Kidney epithelial cell (primary cell): ENCODE measurements around the gene ABL1. TPM values are rescaled to one million over a fixed set of nuclear protein-coding genes. Genes with fewer than 3 reads are reported as not detected.

Experiments
- DNase-seq: peaks from one replicate; pipeline ENCODE4 v3.0.0-alpha.2; 2010; ENCODE audit warnings: low read depth
- H3K27me3 ChIP-seq: 2 replicates; pipeline ENCODE4 v1.6.0; 2011; ENCODE audit warnings: low read length; ENCODE audit not compliant: control insufficient read depth, insufficient read depth
- H3K36me3 ChIP-seq: 2 replicates; pipeline ENCODE4 v1.5.1; 2011; ENCODE audit warnings: low read length; ENCODE audit not compliant: control insufficient read depth, insufficient read depth
- H3K4me3 ChIP-seq: 2 replicates; pipeline ENCODE4 v1.5.1; 2011; ENCODE audit warnings: low read depth, mild to moderate bottlenecking, control low read depth, low read length
- total RNA-seq: library from RNA; depleted of rRNA; stranded (reverse); fragments of >200 nt; gene quantifications from 2 replicates; pipeline ENCODE4 v1.2.3, GENCODE V29; 2015
- TF ChIP-seq, protein P1 (sequence below): IDR thresholded peaks from 2 replicates; pipeline ENCODE4 v1.5.1; 2011; ENCODE audit warnings: mild to moderate bottlenecking, moderate library complexity, low read length, control low read depth, inconsistent platforms; ENCODE audit not compliant: insufficient read depth, poor library complexity, severe bottlenecking

ABL1 gene
- total RNA-seq, 1 donor from 2014 or later: 83.7 TPM

DNA sequence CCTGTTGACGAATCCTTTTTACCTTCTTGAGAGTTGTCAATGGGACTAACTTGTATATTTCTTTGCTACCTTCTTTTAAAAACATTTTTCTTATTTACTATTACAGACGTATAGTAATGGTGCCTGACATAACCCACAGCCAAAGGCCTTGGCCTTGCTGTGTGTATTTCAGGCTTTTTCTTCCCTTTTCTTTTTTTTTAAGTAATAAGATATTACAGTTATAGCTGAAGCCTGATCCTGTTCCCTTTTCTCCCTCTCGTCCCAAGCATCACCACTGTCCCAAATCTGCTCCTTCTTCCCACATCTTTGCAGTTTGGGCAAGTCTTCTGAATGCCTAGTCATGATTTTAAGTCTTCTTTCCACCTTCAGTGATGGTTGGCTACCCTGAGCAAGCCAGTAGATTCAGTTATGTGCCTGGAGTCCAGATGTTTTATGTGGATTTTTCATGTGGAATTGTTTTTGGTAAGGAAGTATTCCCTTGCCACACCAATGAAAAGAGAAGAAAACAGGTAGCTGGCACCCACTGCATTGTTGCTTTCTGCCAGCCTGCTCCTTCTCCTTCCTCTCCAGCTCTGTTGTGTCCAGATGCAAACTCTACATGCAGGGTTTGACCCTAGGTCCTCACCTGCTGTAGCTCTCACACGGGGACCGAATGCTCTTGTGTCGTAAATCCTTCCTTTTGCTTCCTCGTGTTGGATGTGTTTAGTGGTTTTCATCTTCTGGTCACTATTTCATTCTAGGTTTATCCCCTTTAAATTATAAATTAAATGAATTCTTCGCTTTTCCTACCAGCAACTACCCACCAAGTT, 26.5 kb downstream of the ABL1 start:
- DNase-seq: no peak
- Histone ChIP-seq H3K4me3 (no peak overlapping the region), H3K27me3 (no peaks in the 10 kb centered on the region), H3K36me3 (no peaks in the 10 kb centered on the region)
- TF ChIP-seq, protein P1, sequence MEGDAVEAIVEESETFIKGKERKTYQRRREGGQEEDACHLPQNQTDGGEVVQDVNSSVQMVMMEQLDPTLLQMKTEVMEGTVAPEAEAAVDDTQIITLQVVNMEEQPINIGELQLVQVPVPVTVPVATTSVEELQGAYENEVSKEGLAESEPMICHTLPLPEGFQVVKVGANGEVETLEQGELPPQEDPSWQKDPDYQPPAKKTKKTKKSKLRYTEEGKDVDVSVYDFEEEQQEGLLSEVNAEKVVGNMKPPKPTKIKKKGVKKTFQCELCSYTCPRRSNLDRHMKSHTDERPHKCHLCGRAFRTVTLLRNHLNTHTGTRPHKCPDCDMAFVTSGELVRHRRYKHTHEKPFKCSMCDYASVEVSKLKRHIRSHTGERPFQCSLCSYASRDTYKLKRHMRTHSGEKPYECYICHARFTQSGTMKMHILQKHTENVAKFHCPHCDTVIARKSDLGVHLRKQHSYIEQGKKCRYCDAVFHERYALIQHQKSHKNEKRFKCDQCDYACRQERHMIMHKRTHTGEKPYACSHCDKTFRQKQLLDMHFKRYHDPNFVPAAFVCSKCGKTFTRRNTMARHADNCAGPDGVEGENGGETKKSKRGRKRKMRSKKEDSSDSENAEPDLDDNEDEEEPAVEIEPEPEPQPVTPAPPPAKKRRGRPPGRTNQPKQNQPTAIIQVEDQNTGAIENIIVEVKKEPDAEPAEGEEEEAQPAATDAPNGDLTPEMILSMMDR: no peak

- no peak for DNase-seq
- Histone ChIP-seq H3K4me3 (no peak overlapping the region), H3K27me3 (no peaks in the 10 kb centered on the region), H3K36me3 (no peaks in the 10 kb centered on the region)
- TF ChIP-seq, protein P1: no peak
These were observed 27.2 kb downstream of the ABL1 start for GRCh38 chr9:130862217-130862616.

DNA sequence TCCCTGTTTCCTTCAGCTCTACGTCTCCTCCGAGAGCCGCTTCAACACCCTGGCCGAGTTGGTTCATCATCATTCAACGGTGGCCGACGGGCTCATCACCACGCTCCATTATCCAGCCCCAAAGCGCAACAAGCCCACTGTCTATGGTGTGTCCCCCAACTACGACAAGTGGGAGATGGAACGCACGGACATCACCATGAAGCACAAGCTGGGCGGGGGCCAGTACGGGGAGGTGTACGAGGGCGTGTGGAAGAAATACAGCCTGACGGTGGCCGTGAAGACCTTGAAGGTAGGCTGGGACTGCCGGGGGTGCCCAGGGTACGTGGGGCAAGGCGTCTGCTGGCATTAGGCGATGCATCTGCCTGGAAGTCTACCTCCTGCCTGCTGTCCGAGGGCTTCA, 27.7 kb downstream of the ABL1 start:
- no peak overlapping the region for H3K4me3 ChIP-seq

GRCh38 chr9:130864541-130864940, 29.5 kb downstream of the ABL1 start:
- H3K27me3 ChIP-seq: no peaks in the 10 kb centered on the region
- TF ChIP-seq, protein P1: no peak
- no peak overlapping the region for H3K4me3 ChIP-seq
- DNase-seq: no peak
- H3K36me3 ChIP-seq: peaks cover 1% of the 10 kb centered on the region

More for the DNA sequence above, 27.7 kb downstream of the ABL1 start:
- DNase-seq: no peak
- TF ChIP-seq, protein P1: no peak
- Histone ChIP-seq H3K36me3 (peaks cover 1% of the 10 kb centered on the region), H3K27me3 (no peaks in the 10 kb centered on the region)

DNA sequence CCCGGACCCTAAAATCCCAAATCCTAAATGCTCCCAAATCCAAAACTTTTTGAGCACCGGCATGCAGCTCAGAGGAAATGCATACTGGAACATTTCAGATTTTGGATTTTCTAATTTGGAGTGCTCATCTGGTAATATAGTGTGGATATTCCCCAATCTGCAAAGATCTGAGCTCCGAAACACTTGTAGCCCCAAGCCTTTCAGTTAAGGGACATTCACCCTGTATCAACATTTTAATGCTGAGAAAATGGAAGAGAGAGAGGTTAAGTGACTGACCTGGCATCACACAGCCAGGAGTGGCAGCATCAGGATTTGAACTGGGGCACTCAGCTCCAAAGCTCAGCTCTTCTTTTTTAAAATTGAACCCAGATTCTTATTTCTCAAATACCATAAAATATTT, 30.9 kb downstream of the ABL1 start:
- no peak overlapping the region for H3K4me3 ChIP-seq
- no peaks in the 10 kb centered on the region for H3K27me3 ChIP-seq
- TF ChIP-seq, protein P1: no peak
- no peak for DNase-seq
- H3K36me3 ChIP-seq: peaks cover 1% of the 10 kb centered on the region
